ENCODE results near the gene HUNK.
A peak's percentile ranks its signal among the peaks of the same experiment; 100 is the strongest.
"Not testable (repeated sequence)": the region's sequence is repeated elsewhere in the genome, so short reads cannot be mapped to it uniquely, and the experiment has no call there.

HUNK gene

GRCh38 chr21:31872452-31873274 lies at the start of gene HUNK:
Gene HUNK (plus strand): TSS chr21:31873020. CDS start chr21:31873675, 655 bp downstream.
- peak; percentile 75 for DNase-seq

- DNase-seq: no peak
These were observed 42.9 kb upstream of the HUNK start for GRCh38 chr21:31829736-31830472.

GRCh38 chr21:31830701-31831100 lies 42.1 kb upstream of the HUNK start:
- no peak for DNase-seq

- no peak for DNase-seq
These were observed 35.8 kb upstream of the HUNK start for GRCh38 chr21:31837041-31837440.

GRCh38 chr21:31837618-31838390 lies 35.0 kb upstream of the HUNK start:
- DNase-seq: no peak

GRCh38 chr21:31838586-31839355 lies 34.0 kb upstream of the HUNK start:
- no peak for DNase-seq

GRCh38 chr21:31844206-31844605 lies 28.6 kb upstream of the HUNK start:
- no peak for DNase-seq

- no peak for DNase-seq
These were observed 27.6 kb upstream of the HUNK start for GRCh38 chr21:31845151-31845729.

GRCh38 chr21:31846690-31847089 lies 26.1 kb upstream of the HUNK start:
- no peak for DNase-seq

GRCh38 chr21:31847761-31848160 lies 25.1 kb upstream of the HUNK start:
- no peak for DNase-seq

- DNase-seq: no peak
These were observed 24.4 kb upstream of the HUNK start for GRCh38 chr21:31848326-31848985.

- DNase-seq: no peak
These were observed 21.9 kb upstream of the HUNK start for GRCh38 chr21:31850886-31851285.

GRCh38 chr21:31855180-31855579 lies 17.6 kb upstream of the HUNK start:
- DNase-seq: no peak

- DNase-seq: no peak
These were observed 15.7 kb upstream of the HUNK start for GRCh38 chr21:31857096-31857495.

- DNase-seq: not testable (repeated sequence)
These were observed 15.2 kb upstream of the HUNK start for GRCh38 chr21:31857631-31858030.

- DNase-seq: no peak
These were observed 12.0 kb upstream of the HUNK start for GRCh38 chr21:31860851-31861250.

- DNase-seq: no peak
These were observed 10.7 kb upstream of the HUNK start for GRCh38 chr21:31862078-31862477.

- no peak for DNase-seq
These were observed 7.3 kb upstream of the HUNK start for GRCh38 chr21:31865429-31865970.

- peak; percentile 64 for DNase-seq
These were observed 6.7 kb upstream of the HUNK start for GRCh38 chr21:31866077-31866511.

- no peak for DNase-seq
These were observed 3.1 kb upstream of the HUNK start for GRCh38 chr21:31869750-31870149.

GRCh38 chr21:31870472-31871193 lies 2.2 kb upstream of the HUNK start:
- DNase-seq: no peak
